ENCODE measurements around the gene VCL.

Gene VCL

GRCh38 chr10:74067373-74068352, 69.7 kb downstream of the VCL start:
- no peaks in the 10 kb centered on the region for H3F3A ChIP-seq (ENCODE audit: insufficient read depth)
- H3K79me2 ChIP-seq (ENCODE audit: insufficient read depth, low read length), result no peaks in the 10 kb centered on the region
- TF ChIP-seq EZH2phosphoT487 (conservative IDR thresholded peaks at IDR 0.05; ENCODE audit: low read length) (no peak), CTCF (IDR thresholded peaks at IDR 0.05; ENCODE audit: insufficient read depth, low read length, poor library complexity, severe bottlenecking) (no peak)
- no peaks in the 10 kb centered on the region for H3K27me3 ChIP-seq (ENCODE audit: low read length)
- no peaks in the 10 kb centered on the region for H4K20me1 ChIP-seq (ENCODE audit: low read depth, low read length)
- no peak overlapping the region for H3K27ac ChIP-seq (ENCODE audit: low read depth, low read length)
- no peaks in the 10 kb centered on the region for H3K36me3 ChIP-seq (ENCODE audit: low read length)
- H3K9me2 ChIP-seq (replicated peaks; ENCODE audit: insufficient read depth, low read length), result no peaks in the 10 kb centered on the region
- no peak overlapping the region for H3K4me3 ChIP-seq (ENCODE audit: insufficient read depth, low read length, poor library complexity, severe bottlenecking)
- no peak overlapping the region for H3K9ac ChIP-seq (ENCODE audit: low read length)
- H2AFZ ChIP-seq (ENCODE audit: low read depth, low read length, severe bottlenecking), result no peak overlapping the region
- no peak overlapping the region for H3K4me2 ChIP-seq (ENCODE audit: low read depth, low read length, poor library complexity, severe bottlenecking)
- no peaks in the 10 kb centered on the region for H3K9me3 ChIP-seq (ENCODE audit: insufficient read depth, low read length)

GRCh38 chr10:74071157-74071556, 73.2 kb downstream of the VCL start:
- no peak overlapping the region for H3K27ac ChIP-seq (ENCODE audit: low read depth, low read length)
- H3K36me3 ChIP-seq (ENCODE audit: low read length), result no peaks in the 10 kb centered on the region
- H3K79me2 ChIP-seq (ENCODE audit: insufficient read depth, low read length), result no peaks in the 10 kb centered on the region
- no peaks in the 10 kb centered on the region for H3K27me3 ChIP-seq (ENCODE audit: low read length)
- no peaks in the 10 kb centered on the region for H4K20me1 ChIP-seq (ENCODE audit: low read depth, low read length)
- no peaks in the 10 kb centered on the region for H3K9me3 ChIP-seq (ENCODE audit: insufficient read depth, low read length)
- H3K9ac ChIP-seq (ENCODE audit: low read length), result no peak overlapping the region
- H3K4me2 ChIP-seq (ENCODE audit: low read depth, low read length, poor library complexity, severe bottlenecking), result no peak overlapping the region
- H3K9me2 ChIP-seq (replicated peaks; ENCODE audit: insufficient read depth, low read length), result no peaks in the 10 kb centered on the region
- TF ChIP-seq CTCF (IDR thresholded peaks at IDR 0.05; ENCODE audit: insufficient read depth, low read length, poor library complexity, severe bottlenecking) (no peak), EZH2phosphoT487 (conservative IDR thresholded peaks at IDR 0.05; ENCODE audit: low read length) (no peak)
- 0 out of 2 replicates have a peak, but pooled peaks cover 7% of the 10 kb centered on the region for H3F3A ChIP-seq (ENCODE audit: insufficient read depth)
- H3K4me3 ChIP-seq (ENCODE audit: insufficient read depth, low read length, poor library complexity, severe bottlenecking), result no peak overlapping the region
- no peak overlapping the region for H2AFZ ChIP-seq (ENCODE audit: low read depth, low read length, severe bottlenecking)

- Histone ChIP-seq H3K36me3 (ENCODE audit: low read length) (no peaks in the 10 kb centered on the region), H3K27me3 (ENCODE audit: low read length) (no peaks in the 10 kb centered on the region), H3K4me3 (ENCODE audit: insufficient read depth, low read length, poor library complexity, severe bottlenecking) (no peak overlapping the region), H3K9me3 (ENCODE audit: insufficient read depth, low read length) (no peaks in the 10 kb centered on the region), H3K4me2 (ENCODE audit: low read depth, low read length, poor library complexity, severe bottlenecking) (no peak overlapping the region), H3K79me2 (ENCODE audit: insufficient read depth, low read length) (no peaks in the 10 kb centered on the region), H3K9me2 (replicated peaks; ENCODE audit: insufficient read depth, low read length) (no peaks in the 10 kb centered on the region), H2AFZ (ENCODE audit: low read depth, low read length, severe bottlenecking) (no peak overlapping the region), H3F3A (ENCODE audit: insufficient read depth) (0 out of 2 replicates have a peak, but pooled peaks cover 7% of the 10 kb centered on the region), H3K27ac (ENCODE audit: low read depth, low read length) (no peak overlapping the region), H3K9ac (ENCODE audit: low read length) (no peak overlapping the region), H4K20me1 (ENCODE audit: low read depth, low read length) (no peaks in the 10 kb centered on the region)
- TF ChIP-seq CTCF (IDR thresholded peaks at IDR 0.05; ENCODE audit: insufficient read depth, low read length, poor library complexity, severe bottlenecking) (no peak), EZH2phosphoT487 (conservative IDR thresholded peaks at IDR 0.05; ENCODE audit: low read length) (no peak)
Measured at GRCh38 chr10:74072503-74072902, 74.6 kb downstream of the VCL start.
